ENCODE data around the gene ANKRD16. TPM values are rescaled to one million over a fixed set of nuclear protein-coding genes. Genes with fewer than 3 reads are reported as not detected.

ANKRD16 gene
- total and polyA plus RNA-seq, 2 of the 8 experiments (the other 6 are each of a cell fraction or from before 2014, with no cell fraction given), result 8.2 to 12.7 TPM

DNA sequence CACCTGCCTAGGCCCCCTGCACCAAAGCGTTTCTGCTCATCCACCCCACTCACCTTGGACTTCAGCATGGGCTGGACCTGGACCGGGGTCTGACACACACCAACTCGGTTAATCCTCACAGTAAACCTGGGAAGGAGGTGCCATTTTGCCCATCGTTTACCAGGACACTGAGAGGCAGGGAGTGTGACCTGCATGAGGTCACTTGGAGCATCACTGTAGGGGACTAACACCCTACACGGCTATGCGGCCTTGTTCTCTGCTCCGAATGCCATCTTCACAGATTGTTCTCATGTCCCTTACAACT lies 33.0 kb downstream of the ANKRD16 start:
- FAIRE-seq, result no peak
- Histone ChIP-seq H2BK5ac (ENCODE audit: low read depth, low read length) (no peak overlapping the region), H2BK15ac (ENCODE audit: low read length) (no peak overlapping the region), H3K79me2 (ENCODE audit: control insufficient read depth in 1 of 2, insufficient read depth in 2 of 2, low read length in 2 of 2) (no peaks in the 10 kb centered on the region), H3K79me1 (ENCODE audit: low read depth, low read length) (no peaks in the 10 kb centered on the region), H2AK5ac (ENCODE audit: low read depth, low read length) (no peak overlapping the region), H3K23ac (ENCODE audit: insufficient read length) (no peak overlapping the region), H2BK120ac (replicated peaks; ENCODE audit: low read depth, low read length) (no peak overlapping the region), H2BK12ac (ENCODE audit: low read depth, low read length) (no peak overlapping the region), H3K9ac (replicated peaks in 1 of 4; ENCODE audit: extremely low read depth in 1 of 4, low read depth in 3 of 4, low read length in 3 of 4) (no peak overlapping the region), H3K18ac (ENCODE audit: extremely low read depth, low read length) (no peak overlapping the region), H3K56ac (replicated peaks; ENCODE audit: insufficient read length, low read depth, low read length) (no peak overlapping the region), H2BK20ac (ENCODE audit: low read length) (no peak overlapping the region), H3K36me3 (ENCODE audit: control insufficient read depth in 2 of 4, insufficient read depth in 4 of 4, low read length in 3 of 4) (no peaks in the 10 kb centered on the region), H4K91ac (replicated peaks; ENCODE audit: insufficient read length, low read length) (no peak overlapping the region), H4K20me1 (replicated peaks in 1 of 2; ENCODE audit: control insufficient read depth in 1 of 2, insufficient read depth in 2 of 2, low read length in 2 of 2) (peaks cover 0 to 2% of the 10 kb centered on the region in 2 experiments), H3K9me3 (ENCODE audit: insufficient read depth in 2 of 2, low read depth in 1 of 2, low read length in 1 of 2) (no peaks in the 10 kb centered on the region), H3K4me3 (ENCODE audit: extremely low read depth in 1 of 4, insufficient read depth in 2 of 4, low read depth in 3 of 4, low read length in 4 of 4) (no peak overlapping the region), H4K8ac (ENCODE audit: extremely low read depth, insufficient read depth, low read length) (no peak overlapping the region), H3K23me2 (ENCODE audit: low read depth, low read length) (no peaks in the 10 kb centered on the region), H3K4me2 (ENCODE audit: insufficient read depth in 1 of 2, low read depth in 2 of 2, low read length in 2 of 2) (no peak overlapping the region), H3K4me1 (replicated peaks in 1 of 4; ENCODE audit: control insufficient read depth in 3 of 4, insufficient read depth in 4 of 4, low read length in 3 of 4) (no peaks in the 10 kb centered on the region; a peak in 1 of 7 replicates), H3K14ac (ENCODE audit: insufficient read length) (no peak overlapping the region), H2AFZ (ENCODE audit: low read length) (no peak overlapping the region), H4K5ac (ENCODE audit: insufficient read length, low read depth, low read length) (no peak overlapping the region), H3K4ac (replicated peaks; ENCODE audit: insufficient read length, low read depth, low read length) (no peak overlapping the region), H3K27ac (ENCODE audit: low read depth, low read length) (no peak overlapping the region), H3K27me3 (replicated peaks in 1 of 4; ENCODE audit: control insufficient read depth in 3 of 4, extremely low read depth in 1 of 4, insufficient read depth in 3 of 4, low read length in 3 of 4) (no peaks in the 10 kb centered on the region)
- TF ChIP-seq CTBP2 (IDR thresholded peaks at IDR 0.05; ENCODE audit: borderline replicate concordance, insufficient read depth, insufficient read length, low read length), result no peak
- TF ChIP-seq RNF2 (IDR thresholded peaks at IDR 0.05; ENCODE audit: borderline replicate concordance, low read depth, low read length, missing control alignments, poor library complexity, severe bottlenecking), result no peak
- no peak for TF ChIP-seq PHF8 (conservative IDR thresholded peaks at IDR 0.05; ENCODE audit: low read depth, low read length)
- TF ChIP-seq YY1 (IDR thresholded peaks at IDR 0.05; ENCODE audit: low read depth, low read length), result no peak
- no peak for TF ChIP-seq BCL11A (IDR thresholded peaks at IDR 0.05; ENCODE audit: low read depth in 2 of 2, low read length in 2 of 2)
- TF ChIP-seq JUND (IDR thresholded peaks at IDR 0.05; ENCODE audit: low read length), result no peak
- TF ChIP-seq KDM4A (IDR thresholded peaks at IDR 0.05; ENCODE audit: low read depth, low read length, severe bottlenecking), result no peak
- no peak for TF ChIP-seq RBBP5 (IDR thresholded peaks at IDR 0.05; ENCODE audit: borderline replicate concordance, low read depth, low read length)
- TF ChIP-seq EZH2 (IDR thresholded peaks at IDR 0.05; ENCODE audit: low read depth, low read length, severe bottlenecking), result no peak
- no peak for TF ChIP-seq HDAC6 (IDR thresholded peaks at IDR 0.05; ENCODE audit: low read depth, low read length)
- no peak for TF ChIP-seq GABPA (IDR thresholded peaks at IDR 0.05; ENCODE audit: borderline replicate concordance, insufficient read depth, low read length)
- TF ChIP-seq, protein P1, sequence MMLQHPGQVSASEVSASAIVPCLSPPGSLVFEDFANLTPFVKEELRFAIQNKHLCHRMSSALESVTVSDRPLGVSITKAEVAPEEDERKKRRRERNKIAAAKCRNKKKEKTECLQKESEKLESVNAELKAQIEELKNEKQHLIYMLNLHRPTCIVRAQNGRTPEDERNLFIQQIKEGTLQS (IDR thresholded peaks at IDR 0.05; ENCODE audit: insufficient read depth, low read depth, low read length), result no peak
- TF ChIP-seq POLR2A (IDR thresholded peaks at IDR 0.05; ENCODE audit: control extremely low read depth in 1 of 2, low read depth in 2 of 2, low read length in 2 of 2), result no peak
- TF ChIP-seq SIRT6 (IDR thresholded peaks at IDR 0.05; ENCODE audit: low read length), result no peak
- ChIA-PET POLR2A (ENCODE audit: partially characterized antibody) (interaction anchor here (1.2 to 2.0 kb wide), 3 partner anchors 9 to 33 kb away, joined by 3 to 5 read pairs (median 4); partner anchors contain the start of gene ANKRD16), CTCF (ENCODE audit: partially characterized antibody) (interaction anchor here (1.0 to 9.6 kb wide), 4 partner anchors 8 to 16 kb away, joined by 3 to 70 read pairs (median 8); no protein-coding TSS in a partner anchor)
- DNase-seq (ENCODE audit: low read depth in 1 of 2, low spot score in 2 of 2), result no peak
- WGBS, 2 experiments (ENCODE audit: extremely low coverage in 1 of 2, insufficient coverage in 1 of 2, insufficient read length in 1 of 2, insufficient replicate concordance in 2 of 2, low coverage in 1 of 2, low lambda C conversion rate in 2 of 2, missing lambda C conversion rate in 1 of 2), result 90% methylated on average over 7 of the region's 7 CpGs; no CpG with 5 or more reads in 1 of the 2 experiments
